PC-3 (cell line): ENCODE results near the gene ARHGAP12. TPM values are rescaled to one million over a fixed set of nuclear protein-coding genes. Genes with fewer than 3 reads are reported as not detected.

ENCODE experiments used
- ATAC-seq: fragments of 200-7000 bp; cut with Tn5 transposase; 2 replicates; pipeline ENCODE4 v1.9.1; 2020; ENCODE audit warnings: mild to moderate bottlenecking, moderate library complexity
- BruUV-seq: library from RNA; stranded (reverse); fragments of 400-500 nt; replicated peaks from 2 replicates; lab custom pipeline; 2021; lab: Mats Ljungman, UMichigan
- CTCF ChIA-PET: fragments of 300-600 bp; sonication (Branson Sonifier 250); formaldehyde crosslinking; loops from one replicate; lab custom pipeline; 2022; ENCODE audit warnings: antibody characterized with exemption; lab: Charles Lee
- POLR2A ChIA-PET: fragments of 300-600 bp; sonication (Branson Sonifier 250); formaldehyde crosslinking; loops from one replicate; lab custom pipeline; 2022; ENCODE audit warnings: antibody characterized with exemption; ENCODE audit not compliant: unreplicated experiment; lab: Charles Lee
- DNase-seq: peaks from one replicate; pipeline ENCODE4 v3.0.0-alpha.2; 2015
- H2AFZ ChIP-seq: fragments of 300-600 bp; sonication (generic); 2 replicates; pipeline ENCODE4 v1.6.0; 2016; ENCODE audit warnings: antibody characterized with exemption, low read length
- H3F3A ChIP-seq: fragments of 300-600 bp; sonication (generic); one replicate; pipeline ENCODE4 v1.6.0; 2017; ENCODE audit warnings: antibody characterized with exemption, low read length, control low read depth, mild to moderate bottlenecking; ENCODE audit not compliant: unreplicated experiment
- H3K27ac ChIP-seq: fragments of 300-600 bp; sonication (generic); 2 replicates; pipeline ENCODE4 v1.5.1; 2016; ENCODE audit warnings: mild to moderate bottlenecking, low read length
- H3K27me3 ChIP-seq: fragments of 300-600 bp; sonication (generic); 2 replicates; pipeline ENCODE4 v1.6.1; 2016; ENCODE audit warnings: low read length, mixed read lengths
- H3K36me3 ChIP-seq: fragments of 300-600 bp; sonication (generic); 2 replicates; pipeline ENCODE4 v1.6.1; 2016; ENCODE audit warnings: low read depth, mixed run types, low read length, mixed read lengths
- H3K4me1 ChIP-seq: fragments of 300-600 bp; sonication (generic); 2 replicates; pipeline ENCODE4 v1.5.1; 2016; ENCODE audit warnings: low read length; ENCODE audit not compliant: insufficient read depth
- H3K4me2 ChIP-seq: fragments of 300-600 bp; sonication (generic); 2 replicates; pipeline ENCODE4 v1.6.0; 2016; ENCODE audit warnings: low read length
- H3K4me3 ChIP-seq: fragments of 300-600 bp; sonication (generic); 2 replicates; pipeline ENCODE4 v1.5.1; 2016; ENCODE audit warnings: mild to moderate bottlenecking, low read length, mixed read lengths
- H3K79me2 ChIP-seq: fragments of 300-600 bp; sonication (generic); 2 replicates; pipeline ENCODE4 v1.6.1; 2017; ENCODE audit warnings: low read length, mixed read lengths
- H3K9ac ChIP-seq: fragments of 300-600 bp; sonication (generic); 2 replicates; pipeline ENCODE4 v1.6.0; 2016; ENCODE audit warnings: mild to moderate bottlenecking, low read length
- H3K9me2 ChIP-seq: fragments of 300-600 bp; sonication (generic); replicated peaks from 2 replicates; pipeline ENCODE4 v1.6.1; 2016; ENCODE audit warnings: mixed run types, low read length, mixed read lengths
- H3K9me3 ChIP-seq: fragments of 300-600 bp; sonication (generic); 2 replicates; pipeline ENCODE4 v1.6.1; 2016; ENCODE audit warnings: low read length, mixed read lengths
- H4K20me1 ChIP-seq: fragments of 300-600 bp; sonication (generic); 2 replicates; pipeline ENCODE4 v1.6.1; 2016; ENCODE audit warnings: low read length, mixed read lengths
- EZH2 ChIP-seq: fragments of 300-600 bp; sonication (generic); IDR thresholded peaks from one replicate; pipeline ENCODE4 v1.6.1; 2017; ENCODE audit warnings: antibody characterized with exemption, mild to moderate bottlenecking, low read length; ENCODE audit not compliant: unreplicated experiment
- EZH2phosphoT487 ChIP-seq: fragments of 300-600 bp; sonication (generic); IDR thresholded peaks from 2 replicates; pipeline ENCODE4 v1.6.1; 2018; ENCODE audit warnings: mild to moderate bottlenecking, antibody characterized with exemption, low read length, borderline replicate concordance
- intact Hi-C: fragments of 100-400 bp; cut with micrococcal nuclease; formaldehyde crosslinking; loops from 2 replicates; pipeline ENCODE4 v1.9.0; 2023
- total RNA-seq: library from RNA; depleted of rRNA; stranded (reverse); fragments of >200 nt; gene quantifications from 2 replicates; pipeline ENCODE4 v1.2.3, GENCODE V29; 2014
- TF ChIP-seq, protein P1 (sequence below): fragments of 300-600 bp; sonication (generic); conservative IDR thresholded peaks from 2 replicates; pipeline ENCODE4 v1.5.1; 2017; ENCODE audit warnings: antibody characterized with exemption, low read depth, mild to moderate bottlenecking, low read length

ARHGAP12 gene
- total RNA-seq, 1 experiment from 2014 or later = 16.6 TPM

DNA sequence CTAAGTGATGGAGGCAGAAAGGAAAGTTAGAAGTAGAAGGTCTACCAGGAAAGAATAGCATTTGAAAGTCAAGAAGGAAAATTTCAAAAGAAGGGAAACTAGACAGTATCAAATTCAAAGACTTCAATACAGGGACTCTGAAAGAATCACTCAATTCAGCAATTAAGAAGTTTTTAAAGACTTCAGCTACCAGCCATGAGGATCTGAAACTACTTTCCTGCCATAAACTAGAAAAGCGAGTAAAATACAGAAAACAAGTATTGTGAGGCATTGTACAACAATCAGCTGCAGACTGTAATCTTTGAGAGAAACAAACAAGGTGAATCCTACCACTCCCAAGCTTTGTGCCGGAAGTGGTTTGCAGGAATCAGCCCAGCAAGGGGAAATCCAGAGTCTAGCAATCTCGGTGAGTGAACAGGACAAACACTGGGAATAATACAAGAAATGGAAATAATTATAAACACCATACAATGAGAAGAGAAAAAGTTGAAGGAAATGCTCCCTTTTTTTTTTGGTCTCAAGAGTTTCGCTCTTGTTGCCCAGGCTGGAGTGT, 62.4 kb downstream of the ARHGAP12 start:
- peak overlapping the region; percentile 73 for H3K4me2 ChIP-seq
- CTCF ChIA-PET = interaction anchor here (0.6 kb wide), 1 partner anchor 61 kb away, joined by 8 read pairs; no protein-coding TSS in a partner anchor
- POLR2A ChIA-PET = no interaction called here

DNA sequence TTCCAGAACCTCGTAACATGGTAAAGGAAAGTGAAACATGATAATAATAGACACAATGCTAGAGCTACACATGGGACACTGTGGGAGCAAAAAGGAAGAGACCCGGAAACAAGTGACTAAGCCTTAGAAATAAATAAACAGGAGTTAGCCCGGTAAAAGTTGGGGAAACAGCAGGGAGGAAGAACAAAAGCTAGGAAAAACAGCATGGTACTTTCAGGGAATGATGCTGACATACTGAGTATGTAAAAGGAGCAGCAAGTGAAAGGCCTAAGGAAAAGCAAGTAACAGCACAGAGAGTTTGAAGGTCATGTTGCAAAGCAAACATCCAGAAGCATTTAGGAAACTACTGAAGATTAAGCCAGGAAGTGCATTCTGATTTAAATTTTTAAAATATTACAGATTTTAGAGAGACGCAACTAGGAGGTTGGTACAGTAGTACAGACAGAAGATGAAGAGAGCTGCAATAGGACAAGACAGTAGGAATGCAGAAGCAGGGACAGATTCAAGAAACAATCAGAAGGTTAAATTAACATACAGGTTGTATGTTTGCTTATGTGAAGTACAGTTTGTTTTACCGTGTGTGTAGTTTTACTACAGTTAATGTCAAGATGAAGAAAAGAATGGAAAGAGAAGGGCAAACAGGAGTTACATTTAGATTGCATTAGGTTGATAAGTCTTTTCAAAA, 63.7 kb downstream of the ARHGAP12 start:
- Histone ChIP-seq H3K9ac (peak overlapping the region; percentile 12; the same call in 1 of the 2 replicates), H3K4me2 (peak overlapping the region; percentile 73), H4K20me1 (no peaks in the 10 kb centered on the region), H2AFZ (peak overlapping the region; percentile 33), H3K27ac (peak overlapping the region; percentile 22), H3K36me3 (0 out of 2 replicates have a peak, but pooled peaks cover 4% of the 10 kb centered on the region), H3K9me3 (no peaks in the 10 kb centered on the region), H3F3A (no peaks in the 10 kb centered on the region), H3K27me3 (no peaks in the 10 kb centered on the region), H3K4me3 (peak overlapping the region; percentile 50), H3K79me2 (peaks cover 57% of the 10 kb centered on the region), H3K9me2 (no peaks in the 10 kb centered on the region), H3K4me1 (peaks cover 51% of the 10 kb centered on the region)
- ATAC-seq = peak; percentile 66
- TF ChIP-seq EZH2 = no peak
- TF ChIP-seq, protein P1, sequence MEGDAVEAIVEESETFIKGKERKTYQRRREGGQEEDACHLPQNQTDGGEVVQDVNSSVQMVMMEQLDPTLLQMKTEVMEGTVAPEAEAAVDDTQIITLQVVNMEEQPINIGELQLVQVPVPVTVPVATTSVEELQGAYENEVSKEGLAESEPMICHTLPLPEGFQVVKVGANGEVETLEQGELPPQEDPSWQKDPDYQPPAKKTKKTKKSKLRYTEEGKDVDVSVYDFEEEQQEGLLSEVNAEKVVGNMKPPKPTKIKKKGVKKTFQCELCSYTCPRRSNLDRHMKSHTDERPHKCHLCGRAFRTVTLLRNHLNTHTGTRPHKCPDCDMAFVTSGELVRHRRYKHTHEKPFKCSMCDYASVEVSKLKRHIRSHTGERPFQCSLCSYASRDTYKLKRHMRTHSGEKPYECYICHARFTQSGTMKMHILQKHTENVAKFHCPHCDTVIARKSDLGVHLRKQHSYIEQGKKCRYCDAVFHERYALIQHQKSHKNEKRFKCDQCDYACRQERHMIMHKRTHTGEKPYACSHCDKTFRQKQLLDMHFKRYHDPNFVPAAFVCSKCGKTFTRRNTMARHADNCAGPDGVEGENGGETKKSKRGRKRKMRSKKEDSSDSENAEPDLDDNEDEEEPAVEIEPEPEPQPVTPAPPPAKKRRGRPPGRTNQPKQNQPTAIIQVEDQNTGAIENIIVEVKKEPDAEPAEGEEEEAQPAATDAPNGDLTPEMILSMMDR = no peak
- intact Hi-C loops = loop anchor here (5.0 kb wide), 2 partner anchors 62 to 142 kb away; partner anchors contain the start of gene ARHGAP12
- ChIA-PET CTCF (no interaction called here), POLR2A (interaction anchor here (0.6 kb wide), 1 partner anchor 32 kb away, joined by 3 read pairs; no protein-coding TSS in a partner anchor)
- BruUV-seq = no TSS peak
- peak; percentile 38 for DNase-seq

More for the DNA sequence above, 62.4 kb downstream of the ARHGAP12 start:
- H3K4me3 ChIP-seq = no peak overlapping the region; the same call in 1 of the 2 replicates
- BruUV-seq = no TSS peak
- ATAC-seq = peak; percentile 44
- H3K27ac ChIP-seq = peak overlapping the region; percentile 61
- no peaks in the 10 kb centered on the region for H3K27me3 ChIP-seq
- H3F3A ChIP-seq = no peaks in the 10 kb centered on the region
- H3K9ac ChIP-seq = no peak overlapping the region
- H3K9me2 ChIP-seq = no peaks in the 10 kb centered on the region
- TF ChIP-seq EZH2 (no peak), EZH2phosphoT487 (no peak)
- TF ChIP-seq, protein P1 = no peak
- 0 out of 2 replicates have a peak, but pooled peaks cover 2% of the 10 kb centered on the region for H3K36me3 ChIP-seq
- no peaks in the 10 kb centered on the region for H4K20me1 ChIP-seq
- DNase-seq = peak; percentile 48
- H3K79me2 ChIP-seq = peaks cover 57% of the 10 kb centered on the region
- intact Hi-C loops = loop anchor here (2.0 kb wide), 1 partner anchor 31 kb away; no protein-coding TSS in a partner anchor
- H3K4me1 ChIP-seq = peaks cover 51% of the 10 kb centered on the region
- no peak overlapping the region for H2AFZ ChIP-seq
- H3K9me3 ChIP-seq = no peaks in the 10 kb centered on the region
